ENCODE measurements around the gene WDR77. TPM values are rescaled to one million over a fixed set of nuclear protein-coding genes. Genes with fewer than 3 reads are reported as not detected.

WDR77 gene
- total and polyA plus RNA-seq, 9 of the 15 experiments (the other 6 are each of a cell fraction or from before 2014, with no cell fraction given) = 20.6 to 160 (median 75.3) TPM

DNA sequence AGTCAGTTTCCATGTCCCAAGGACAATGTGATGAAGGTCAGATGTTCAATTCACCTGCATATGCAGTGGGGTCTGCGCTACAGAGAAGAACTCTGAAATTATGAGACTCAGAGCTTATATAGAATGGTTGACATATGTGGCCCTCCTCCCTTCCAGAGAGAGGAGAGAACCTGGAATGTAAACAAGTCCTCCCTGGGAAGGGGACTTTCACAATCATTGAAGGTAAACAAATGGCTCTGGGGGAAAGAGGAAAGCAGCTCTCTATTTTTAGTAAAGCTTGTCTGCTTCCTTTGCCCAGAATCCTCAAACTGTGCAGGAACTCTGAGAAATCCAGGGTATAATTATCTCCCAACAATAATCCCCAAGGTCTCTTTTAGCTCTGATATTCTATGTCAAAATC is 31.3 kb downstream of the WDR77 start:
- H3K4me1 ChIP-seq (replicated peaks in 1 of 2; ENCODE audit: control insufficient read depth in 2 of 2, insufficient read depth in 2 of 2, low read length in 2 of 2) = no peaks in the 10 kb centered on the region
- in situ Hi-C loops (cut with MboI) = no loop called here
- TF ChIP-seq PCBP1 (IDR thresholded peaks at IDR 0.05; ENCODE audit: low read depth, low read length, poor library complexity, severe bottlenecking) (no peak), NCOA1 (IDR thresholded peaks at IDR 0.05; ENCODE audit: low read depth) (no peak), POLR2A (conservative IDR thresholded peaks at IDR 0.05) (no peak), FOXA3 (CRISPR knock-in tag; conservative IDR thresholded peaks at IDR 0.05 in 1 of 2, IDR thresholded peaks at IDR 0.05 in 1 of 2) (0 out of 4 replicates have a peak, but pooled peaks of 1 of the 2 experiments have one; percentile 25), MAFK (IDR thresholded peaks at IDR 0.05; ENCODE audit: low read length) (no peak), MAZ (CRISPR knock-in tag; conservative IDR thresholded peaks at IDR 0.05 in 1 of 2, IDR thresholded peaks at IDR 0.05 in 1 of 2) (no peak)
- TF ChIP-seq, protein P1, sequence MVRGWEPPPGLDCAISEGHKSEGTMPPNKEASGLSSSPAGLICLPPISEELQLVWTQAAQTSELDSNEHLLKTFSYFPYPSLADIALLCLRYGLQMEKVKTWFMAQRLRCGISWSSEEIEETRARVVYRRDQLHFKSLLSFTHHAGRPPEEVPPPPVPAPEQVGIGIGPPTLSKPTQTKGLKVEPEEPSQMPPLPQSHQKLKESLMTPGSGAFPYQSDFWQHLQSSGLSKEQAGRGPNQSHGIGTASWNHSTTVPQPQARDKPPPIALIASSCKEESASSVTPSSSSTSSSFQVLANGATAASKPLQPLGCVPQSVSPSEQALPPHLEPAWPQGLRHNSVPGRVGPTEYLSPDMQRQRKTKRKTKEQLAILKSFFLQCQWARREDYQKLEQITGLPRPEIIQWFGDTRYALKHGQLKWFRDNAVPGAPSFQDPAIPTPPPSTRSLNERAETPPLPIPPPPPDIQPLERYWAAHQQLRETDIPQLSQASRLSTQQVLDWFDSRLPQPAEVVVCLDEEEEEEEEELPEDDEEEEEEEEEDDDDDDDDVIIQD (CRISPR knock-in tag; IDR thresholded peaks at IDR 0.05) = no peak
- ChIA-PET POLR2A (interaction anchor here (0.6 to 1.9 kb wide), 4 partner anchors 17 to 48 kb away, joined by 3 to 4 read pairs (median 3); partner anchors contain the start of gene WDR77), CTCF (ENCODE audit: low intra/inter-chr PET ratio) (no interaction called here)
- H3K27ac ChIP-seq (ENCODE audit: extremely low read depth, low read depth, low read length) = no peak overlapping the region
- no peaks in the 10 kb centered on the region for H3K9me3 ChIP-seq (replicated peaks; ENCODE audit: control insufficient read depth, insufficient read depth, low read depth, low read length)
- no peak overlapping the region for H2AFZ ChIP-seq (ENCODE audit: low read depth, low read length)
- no peaks in the 10 kb centered on the region for H3K9me1 ChIP-seq (ENCODE audit: control insufficient read depth, insufficient read depth, low read length)
- intact Hi-C loops (cut with micrococcal nuclease) = no loop called here
- DNase-seq (ENCODE audit: extremely low read depth in 1 of 4, low spot score in 3 of 4) = no peak
- peaks cover 13 to 28% of the 10 kb centered on the region in 2 experiments for H3K27me3 ChIP-seq (ENCODE audit: control insufficient read depth in 2 of 2, insufficient read depth in 2 of 2, low read length in 2 of 2)
- H3K79me2 ChIP-seq (ENCODE audit: control insufficient read depth, insufficient read depth, low read length) = no peaks in the 10 kb centered on the region
- H3K9ac ChIP-seq (ENCODE audit: insufficient read depth in 1 of 2, low read depth in 2 of 2, low read length in 2 of 2) = no peak overlapping the region
- no peak for FAIRE-seq
- 6% methylated on average over 1 of the region's 1 CpG for WGBS (ENCODE audit: insufficient coverage, low coverage, missing lambda C conversion rate)
- no peaks in the 10 kb centered on the region for H3K36me3 ChIP-seq (ENCODE audit: control insufficient read depth, insufficient read depth, low read length)
- BruUV-seq (replicated peaks) = no TSS peak
- no peaks in the 10 kb centered on the region for H4K20me1 ChIP-seq (replicated peaks; ENCODE audit: control insufficient read depth, insufficient read depth, low read length)
- H3K4me3 ChIP-seq = no peak overlapping the region
- no peak for ATAC-seq
- H3K4me2 ChIP-seq (ENCODE audit: insufficient read depth, low read length) = no peak overlapping the region
